Fibroblast of skin of back (primary cell): ENCODE data around the gene VPS13C.

Experiments
- DNase-seq: peaks from one replicate; pipeline ENCODE4 v3.0.0-alpha.2; 2013

The VPS13C gene

DNA sequence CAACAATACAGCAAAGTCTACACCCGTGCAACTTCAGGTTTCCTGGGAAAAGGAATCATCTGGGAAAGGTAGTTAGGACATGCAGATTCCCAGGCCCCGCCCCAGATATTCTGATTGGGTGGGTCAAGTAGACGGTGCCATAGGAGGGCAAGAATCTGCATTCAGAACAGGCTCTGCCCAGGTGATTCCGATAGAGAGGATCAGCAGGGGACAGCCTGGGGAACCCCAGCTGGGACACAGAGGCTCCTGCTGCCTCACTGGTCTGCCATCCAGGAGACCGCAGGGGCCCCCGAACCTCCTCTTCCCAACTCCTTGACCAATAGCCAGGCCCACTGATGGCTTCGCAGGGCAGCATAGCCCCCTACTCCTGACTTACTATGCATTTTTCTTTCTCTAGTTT is 243.4 kb downstream of the VPS13C start:
- DNase-seq, result no peak

DNA sequence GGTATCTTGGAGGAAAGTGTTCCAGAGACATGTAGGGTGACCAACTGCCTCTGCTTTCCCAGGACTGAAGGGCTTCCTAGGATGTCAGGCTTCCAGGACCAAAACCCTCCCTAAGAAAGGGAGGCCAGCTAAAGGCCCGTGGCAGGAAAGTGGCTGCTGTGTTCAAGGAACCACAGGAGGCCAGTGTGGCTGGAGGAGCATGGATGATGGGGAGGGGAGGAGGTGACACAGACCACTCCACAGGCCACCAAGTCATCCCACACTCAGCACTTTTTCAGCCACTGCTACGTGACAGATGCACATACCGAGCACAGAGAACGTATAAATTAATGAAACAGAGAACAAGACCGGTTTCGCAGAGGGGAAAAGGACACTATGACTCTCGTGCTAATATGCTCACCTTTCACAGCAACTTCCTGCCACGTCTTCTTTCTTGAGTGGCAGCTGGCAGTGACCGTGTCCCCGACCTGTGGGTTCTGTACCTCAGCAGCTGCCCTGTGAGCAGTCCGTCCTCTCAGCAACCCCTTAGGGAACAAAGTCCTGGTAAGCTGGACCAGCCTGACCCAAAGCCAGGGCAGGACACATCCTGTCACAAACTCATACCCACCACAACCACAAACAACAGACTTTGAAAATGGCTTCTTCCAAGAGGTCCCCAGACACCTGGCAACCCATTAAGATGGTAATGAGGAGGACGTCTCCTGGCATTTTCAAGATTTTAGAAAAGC is 244.7 kb downstream of the VPS13C start:
- DNase-seq, result no peak

DNA sequence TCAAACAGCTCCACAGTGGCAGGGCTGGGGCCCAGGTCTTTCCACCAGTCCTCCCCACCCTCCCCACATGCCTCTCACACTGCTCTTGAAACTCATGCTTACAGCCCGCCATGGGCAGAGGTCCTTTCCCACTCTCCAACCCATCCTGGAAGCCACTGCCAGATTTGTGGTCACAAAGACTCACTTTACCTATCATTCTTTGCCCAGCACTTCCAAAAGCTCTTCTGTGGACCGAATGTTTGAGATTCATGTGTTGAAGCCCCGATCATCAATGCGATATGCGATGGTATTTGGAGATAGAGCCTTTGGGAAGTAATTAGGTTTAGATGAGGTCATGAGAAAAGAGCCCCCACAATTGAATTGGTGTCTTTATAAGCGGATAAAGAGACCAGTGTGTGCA is 247.8 kb downstream of the VPS13C start:
- DNase-seq, result no peak

DNA sequence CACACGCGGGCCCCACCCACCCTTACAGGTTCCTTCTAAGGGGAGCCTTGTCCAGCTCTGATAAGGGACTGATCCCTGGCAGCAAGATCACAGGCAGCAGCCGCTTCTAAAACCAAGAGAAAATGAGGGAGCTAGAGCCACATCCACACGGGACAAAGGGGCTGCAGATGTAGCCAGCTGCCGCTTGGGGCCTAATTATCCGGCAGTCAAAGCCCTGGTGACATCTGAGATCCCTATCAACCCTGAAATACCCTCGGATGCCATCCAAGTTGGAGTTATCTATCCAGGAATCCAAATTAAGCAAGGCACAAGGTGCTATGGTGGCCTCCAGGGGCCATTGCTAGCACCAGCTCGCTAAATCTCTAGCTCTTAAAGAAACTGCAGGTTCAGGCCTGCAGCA is 248.3 kb downstream of the VPS13C start:
- no peak for DNase-seq

DNA sequence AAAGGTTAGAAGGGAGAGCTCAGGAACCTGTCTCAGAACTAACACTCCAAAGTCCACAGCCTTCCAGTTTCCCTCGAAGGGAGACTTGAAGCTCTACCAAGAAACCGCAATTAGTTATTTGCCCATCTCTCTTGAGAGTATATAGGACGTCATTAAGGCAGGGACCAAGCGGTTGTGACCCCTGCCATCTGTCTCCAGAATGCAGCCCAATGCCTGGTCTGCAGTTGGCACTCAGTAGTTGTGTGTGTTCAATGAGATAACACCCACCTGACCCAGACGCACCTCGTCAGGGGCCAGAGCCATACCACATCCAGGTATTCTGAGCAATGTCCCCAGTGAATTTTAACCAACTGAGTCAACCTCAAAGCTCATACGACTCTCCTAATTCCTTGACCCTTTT is 251.0 kb downstream of the VPS13C start:
- DNase-seq, result no peak

DNA sequence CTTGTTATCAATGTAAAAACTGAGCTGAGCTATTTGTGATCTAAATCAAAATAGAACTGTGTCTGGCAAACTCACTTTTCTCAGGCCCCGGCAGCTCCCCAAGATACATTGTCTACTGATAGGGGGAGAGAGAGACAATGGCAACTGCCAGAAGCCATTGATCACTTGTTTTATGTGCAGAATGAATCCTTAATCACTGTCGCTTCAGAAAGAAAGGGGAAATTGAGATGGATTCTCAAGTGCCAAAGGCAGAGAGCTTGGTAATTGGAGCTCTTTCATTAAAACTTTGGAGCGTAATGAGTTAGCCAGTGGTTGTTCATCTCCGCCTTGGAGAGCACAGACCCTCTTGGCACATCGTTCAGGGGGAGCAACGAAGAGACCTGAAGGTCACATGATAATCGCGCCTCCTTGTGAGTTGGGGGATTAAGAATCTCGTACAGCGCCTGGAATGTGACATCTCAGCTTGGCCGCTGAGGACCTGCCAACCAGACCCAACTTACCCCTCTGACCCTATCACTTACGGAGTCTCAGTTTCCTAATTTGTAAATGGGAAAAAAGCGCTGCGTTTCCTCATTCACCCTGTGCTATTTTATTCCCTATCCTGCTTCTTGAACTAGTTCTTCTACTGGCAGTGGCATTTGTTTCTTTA is 252.8 kb downstream of the VPS13C start:
- no peak for DNase-seq
